ENCODE results near the gene MYO1E. TPM values are rescaled to one million over a fixed set of nuclear protein-coding genes. Genes with fewer than 3 reads are reported as not detected.

MYO1E gene
- total RNA-seq, 6 experiments from 2014 or later = 45.2 to 139 (median 68.9) TPM

- Histone ChIP-seq H3K36me3 (peaks cover 5 to 61% (median 11%) of the 10 kb centered on the region in 4 donors), H3K4me3 (no peak overlapping the region), H3K27ac (no peak overlapping the region), H3K27me3 (no peaks in the 10 kb centered on the region), H3K9me3 (no peaks in the 10 kb centered on the region), H3K4me1 (no peaks in the 10 kb centered on the region)
- no peak for ATAC-seq
- 78% methylated on average over 6 of the region's 6 CpGs for WGBS (ENCODE audit: insufficient coverage, low coverage, low lambda C conversion rate, missing lambda C conversion rate)
- DNase-seq = no peak
- no peak for TF ChIP-seq POLR2A (IDR thresholded peaks at IDR 0.05)
- no peak for TF ChIP-seq CTCF (IDR thresholded peaks at IDR 0.05)
- intact Hi-C loops (cut with DNase I) = no loop called here
Measured at GRCh38 chr15:59191855-59192237, 180.8 kb downstream of the MYO1E start.

DNA sequence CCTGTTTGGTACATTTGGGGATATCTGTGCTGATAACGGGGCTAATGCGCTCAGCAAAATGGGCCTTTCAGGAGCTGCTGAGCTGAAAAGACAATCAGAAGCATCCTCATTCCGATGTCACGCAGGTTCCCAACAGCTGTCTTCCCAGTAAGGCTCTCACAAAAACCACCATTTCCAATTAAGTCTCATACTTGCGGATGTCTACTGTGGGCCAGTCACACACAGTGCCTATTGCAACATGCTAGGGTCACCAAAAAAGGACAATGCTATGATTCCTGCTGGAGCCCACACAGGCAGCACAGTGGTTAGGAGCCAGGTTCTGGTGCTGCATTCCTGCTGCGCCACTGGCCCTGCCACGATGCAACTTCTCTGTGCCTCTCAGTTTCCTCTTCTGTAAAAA, 182.4 kb downstream of the MYO1E start:
- no CpG with 5 or more reads among the region's 7 CpGs for WGBS (ENCODE audit: insufficient coverage, low coverage, low lambda C conversion rate, missing lambda C conversion rate)
- Histone ChIP-seq H3K4me1 (no peaks in the 10 kb centered on the region), H3K36me3 (peaks cover 5 to 54% (median 11%) of the 10 kb centered on the region in 4 donors), H3K27me3 (no peaks in the 10 kb centered on the region), H3K4me3 (no peak overlapping the region), H3K27ac (no peak overlapping the region), H3K9me3 (no peaks in the 10 kb centered on the region)
- ATAC-seq = no peak
- TF ChIP-seq CTCF (IDR thresholded peaks at IDR 0.05) (no peak), POLR2A (IDR thresholded peaks at IDR 0.05) (no peak)
- intact Hi-C loops (cut with DNase I) = no loop called here
- DNase-seq = no peak

DNA sequence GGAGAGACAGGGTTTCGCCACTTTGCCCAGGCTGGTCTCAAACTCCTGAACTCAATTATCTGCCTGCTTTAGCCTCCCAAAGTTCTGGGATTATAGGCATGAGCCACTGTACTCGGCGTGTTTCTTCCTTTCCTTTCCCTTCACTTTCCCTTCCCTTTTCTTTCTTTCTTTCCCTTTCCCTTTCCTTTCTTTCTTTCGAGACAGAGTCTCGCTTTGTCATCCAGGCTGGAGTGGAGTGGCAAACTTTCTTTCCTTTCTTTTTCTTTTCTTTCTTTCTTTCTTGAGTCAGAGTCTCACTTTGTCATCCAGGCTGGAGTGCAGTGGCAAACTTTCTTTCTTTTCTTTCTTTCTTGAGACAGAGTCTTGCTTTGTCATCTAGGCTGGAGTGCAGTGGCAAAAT, 183.4 kb downstream of the MYO1E start:
- H3K4me1 ChIP-seq = no peaks in the 10 kb centered on the region
- ATAC-seq = no peak
- 84% methylated on average over 4 of the region's 5 CpGs for WGBS (ENCODE audit: insufficient coverage, low coverage, low lambda C conversion rate, missing lambda C conversion rate)
- no peak overlapping the region for H3K4me3 ChIP-seq
- H3K27ac ChIP-seq = no peak overlapping the region
- no peaks in the 10 kb centered on the region for H3K27me3 ChIP-seq
- intact Hi-C loops (cut with DNase I) = no loop called here
- no peak for DNase-seq
- H3K36me3 ChIP-seq = peaks cover 5 to 44% (median 7%) of the 10 kb centered on the region in 4 donors
- no peak for TF ChIP-seq CTCF (IDR thresholded peaks at IDR 0.05)
- TF ChIP-seq POLR2A (IDR thresholded peaks at IDR 0.05) = no peak
- H3K9me3 ChIP-seq = no peaks in the 10 kb centered on the region

DNA sequence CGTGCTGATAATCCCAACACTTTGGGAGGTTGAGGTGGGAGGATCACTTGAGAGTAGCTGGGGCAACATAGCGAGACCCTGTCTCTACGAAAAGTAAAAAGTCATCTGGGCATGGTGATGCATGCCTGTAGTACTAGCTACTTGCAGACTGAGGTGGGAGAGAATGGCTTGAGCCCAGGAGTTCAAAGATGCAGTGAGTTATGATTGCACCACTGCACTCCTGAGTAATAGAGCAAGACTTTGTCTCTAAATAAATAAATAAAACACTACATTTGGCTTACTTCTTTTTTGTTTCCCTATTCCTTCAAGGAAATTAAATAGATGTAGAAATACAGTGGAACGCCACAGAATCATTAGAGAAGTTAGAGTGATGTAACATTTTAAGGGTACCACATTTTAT, 186.2 kb downstream of the MYO1E start:
- no peak overlapping the region for H3K27ac ChIP-seq
- no peak for DNase-seq
- no peak overlapping the region for H3K4me3 ChIP-seq
- 84% methylated on average over 4 of the region's 4 CpGs for WGBS (ENCODE audit: insufficient coverage, low coverage, low lambda C conversion rate, missing lambda C conversion rate)
- H3K36me3 ChIP-seq = peaks cover 5 to 24% (median 7%) of the 10 kb centered on the region in 4 donors
- ATAC-seq = no peak
- intact Hi-C loops (cut with DNase I) = no loop called here
- H3K9me3 ChIP-seq = peaks cover 0 to 5% (median 0%) of the 10 kb centered on the region in 4 donors
- TF ChIP-seq CTCF (IDR thresholded peaks at IDR 0.05) (no peak), POLR2A (IDR thresholded peaks at IDR 0.05) (no peak)
- H3K27me3 ChIP-seq = no peaks in the 10 kb centered on the region
- H3K4me1 ChIP-seq = no peaks in the 10 kb centered on the region

DNA sequence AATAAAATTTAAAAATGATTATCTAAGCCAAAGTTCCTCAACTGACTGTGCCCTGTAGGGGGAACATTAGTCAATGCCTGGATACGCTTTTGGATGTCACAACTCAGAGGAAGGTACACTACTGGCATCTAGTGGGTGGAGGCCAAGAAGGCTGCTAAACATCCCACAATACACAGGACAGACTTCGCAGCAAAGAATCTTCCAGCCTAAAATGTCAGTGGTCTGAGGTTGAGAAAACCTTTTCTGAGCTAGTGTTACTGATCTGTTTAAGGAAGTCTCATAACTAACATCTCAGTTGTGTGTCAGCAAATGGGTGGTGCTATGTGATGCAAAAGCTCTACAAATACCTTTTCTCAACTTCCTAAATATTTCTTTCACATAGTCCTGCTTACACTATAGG, 186.9 kb downstream of the MYO1E start:
- intact Hi-C loops (cut with DNase I) = no loop called here
- DNase-seq = no peak
- H3K27me3 ChIP-seq = no peaks in the 10 kb centered on the region
- no peak overlapping the region for H3K27ac ChIP-seq
- H3K9me3 ChIP-seq = peaks cover 0 to 5% (median 0%) of the 10 kb centered on the region in 4 donors
- H3K4me1 ChIP-seq = no peaks in the 10 kb centered on the region
- H3K4me3 ChIP-seq = no peak overlapping the region
- WGBS (ENCODE audit: insufficient coverage, low coverage, low lambda C conversion rate, missing lambda C conversion rate) = 17% methylated on average over 1 of the region's 2 CpGs
- H3K36me3 ChIP-seq = peaks cover 5 to 22% (median 7%) of the 10 kb centered on the region in 4 donors
- no peak for TF ChIP-seq CTCF (IDR thresholded peaks at IDR 0.05)
- no peak for TF ChIP-seq POLR2A (IDR thresholded peaks at IDR 0.05)
- peak in 1 of 4 donors; percentile 51 for ATAC-seq
